PC-9 (cell line): ENCODE data around the gene GAGE12C.
"Not testable (repeated sequence)": the region's sequence is repeated elsewhere in the genome, so short reads cannot be mapped to it uniquely, and the experiment has no call there.

Experiments used
- CTCF ChIP-seq: fragments of 200-600 bp; sonication (generic); conservative IDR thresholded peaks from 2 replicates; pipeline ENCODE4 v1.6.1; 2017; ENCODE audit warnings: mixed run types, antibody characterized with exemption, mild to moderate bottlenecking, moderate library complexity
- EZH2 ChIP-seq: fragments of 200-600 bp; sonication (generic); IDR thresholded peaks from 2 replicates; pipeline ENCODE4 v1.8.0; 2017; ENCODE audit warnings: antibody characterized with exemption, low read depth

- not testable (repeated sequence) for TF ChIP-seq CTCF, EZH2
Measured at GRCh38 chrX:49568728-49569127, 36.8 kb downstream of the GAGE12C start.
